GM12878 (cell line): ENCODE results near the gene PLXNB2. TPM values are rescaled to one million over a fixed set of nuclear protein-coding genes. Genes with fewer than 3 reads are reported as not detected.
A peak's percentile ranks its signal among the peaks of the same experiment; 100 is the strongest.

ENCODE experiments used
- ATAC-seq: fragments of 200-7000 bp; cut with Tn5 transposase; 3 replicates; pipeline ENCODE4 v1.9.1; 2020; ENCODE audit warnings: mild to moderate bottlenecking, moderate library complexity
- BruUV-seq: library from RNA; stranded (reverse); fragments of 400-500 nt; replicated peaks from 2 replicates; lab custom pipeline; 2021; lab: Mats Ljungman, UMichigan
- CTCF ChIA-PET: fragments of 300-600 bp; sonication (Branson Sonifier 250); formaldehyde crosslinking; extraction: SDS; loops from one replicate; lab custom pipeline; 2021; ENCODE audit warnings: inconsistent platforms; lab: Yijun Ruan, JAX
- POLR2A ChIA-PET: fragments of 350-600 bp; formaldehyde crosslinking; extraction: SDS; loops from one replicate; lab custom pipeline; 2021; ENCODE audit warnings: inconsistent platforms; lab: Charles Lee
- RAD21 ChIA-PET: fragments of 300-600 bp; sonication (Branson Sonifier 250); formaldehyde crosslinking; loops from one replicate; lab custom pipeline; 2023; ENCODE audit warnings: antibody characterized with exemption; ENCODE audit not compliant: unreplicated experiment; lab: Charles Lee
- SMC1A ChIA-PET: fragments of 300-600 bp; sonication (Branson Sonifier 250); formaldehyde crosslinking; loops from one replicate; lab custom pipeline; 2023; ENCODE audit not compliant: unreplicated experiment, uncharacterized antibody; lab: Charles Lee
- DNase-seq: peaks from one replicate; pipeline ENCODE4 v3.0.0-alpha.2; 2011; ENCODE audit warnings: low read depth, low spot score
- FAIRE-seq: peaks from 3 replicates; lab custom pipeline; 2011; peaks lifted over from hg19 to GRCh38; lab: Jason Lieb, UNC
- H2AFZ ChIP-seq: 2 replicates; pipeline ENCODE4 v1.6.0; 2011; ENCODE audit warnings: low read depth, low read length, control low read depth; ENCODE audit not compliant: control insufficient read depth
- H3K27ac ChIP-seq: 2 replicates; pipeline ENCODE4 v1.5.1; 2011; ENCODE audit warnings: control low read depth; ENCODE audit not compliant: control insufficient read depth, insufficient read depth
- H3K27me3 ChIP-seq, 2 experiments: replicated peaks in 1 of 2; 2 replicates each; pipeline versions ENCODE4 v1.6.0 to v1.6.1; 2011; ENCODE audit warnings: low read length in 1 of 2; ENCODE audit not compliant: control insufficient read depth in 2 of 2, insufficient read depth in 2 of 2
- H3K36me3 ChIP-seq, 2 experiments: 2 replicates each; pipeline ENCODE4 v1.5.1; 2011; ENCODE audit warnings: low read length in 1 of 2; ENCODE audit not compliant: control insufficient read depth in 2 of 2, insufficient read depth in 2 of 2
- H3K4me1 ChIP-seq: 2 replicates; pipeline ENCODE4 v1.6.1; 2011; ENCODE audit warnings: mild to moderate bottlenecking, low read length, moderate library complexity, mixed read lengths; ENCODE audit not compliant: control insufficient read depth, insufficient read depth
- H3K4me2 ChIP-seq: 2 replicates; pipeline ENCODE4 v1.6.0; 2011; ENCODE audit warnings: control low read depth; ENCODE audit not compliant: control insufficient read depth, insufficient read depth
- H3K4me3 ChIP-seq: fragments of 200-600 bp; sonication (generic); 2 replicates; pipeline ENCODE4 v1.5.1; 2016
- H3K79me2 ChIP-seq: 2 replicates; pipeline ENCODE4 v1.6.0; 2011; ENCODE audit warnings: low read length; ENCODE audit not compliant: control insufficient read depth, insufficient read depth
- H3K9ac ChIP-seq: 2 replicates; pipeline ENCODE4 v1.8.0; 2011; ENCODE audit warnings: low read length, control low read depth, mixed read lengths; ENCODE audit not compliant: control insufficient read depth, insufficient read depth
- H3K9me3 ChIP-seq: replicated peaks from 3 replicates; pipeline ENCODE4 v1.5.1; 2011; ENCODE audit warnings: mild to moderate bottlenecking, low read length; ENCODE audit not compliant: control insufficient read depth, insufficient read depth
- H4K20me1 ChIP-seq: 2 replicates; pipeline ENCODE4 v1.6.0; 2011; ENCODE audit not compliant: control insufficient read depth, insufficient read depth
- ASH2L ChIP-seq: fragments of 300-600, 200-600 bp; sonication (generic); IDR thresholded peaks from 2 replicates; pipeline ENCODE4 v1.6.1; 2017; ENCODE audit warnings: low read depth, mild to moderate bottlenecking, borderline replicate concordance
- BHLHE40 ChIP-seq, 2 experiments: fragments of 450-650 bp in 1 of 2; IDR thresholded peaks; 2 replicates each; pipeline ENCODE4 v1.6.1; 2011 to 2017; ENCODE audit warnings: low read depth in 2 of 2, borderline replicate concordance in 1 of 2, improper control_type of control experiment in 1 of 2, low read length in 1 of 2, mild to moderate bottlenecking in 1 of 2
- CBX5 ChIP-seq: sonication (generic); IDR thresholded peaks from 2 replicates; pipeline ENCODE4 v1.6.1; 2016; ENCODE audit warnings: low read depth, moderate library complexity, mild to moderate bottlenecking, inconsistent platforms
- FOXK2 ChIP-seq: fragments of 450-650 bp; IDR thresholded peaks from 2 replicates; pipeline ENCODE4 v1.6.1; 2017; ENCODE audit warnings: mild to moderate bottlenecking, moderate library complexity
- KAT2A ChIP-seq: conservative IDR thresholded peaks from 2 replicates; pipeline ENCODE4 v1.6.1; 2011; ENCODE audit warnings: low read depth, low read length; ENCODE audit not compliant: control insufficient read depth
- MEF2B ChIP-seq: fragments of 450-650 bp; IDR thresholded peaks from 2 replicates; pipeline ENCODE4 v1.6.1; 2018; ENCODE audit warnings: mild to moderate bottlenecking, moderate library complexity; ENCODE audit not compliant: partially characterized antibody, poor library complexity, severe bottlenecking
- RAD21 ChIP-seq: IDR thresholded peaks from 2 replicates; pipeline ENCODE4 v1.6.1; 2011; ENCODE audit warnings: mild to moderate bottlenecking, low read depth, low read length, moderate library complexity; ENCODE audit not compliant: insufficient read depth
- SMC3 ChIP-seq: IDR thresholded peaks from 2 replicates; pipeline ENCODE4 v1.6.1; 2011; ENCODE audit warnings: low read length, improper control_type of control experiment, borderline replicate concordance
- YY1 ChIP-seq: IDR thresholded peaks from 2 replicates; pipeline ENCODE4 v1.6.1; 2011; ENCODE audit warnings: low read depth, mild to moderate bottlenecking, low read length
- WGBS: methylation state at CpG from one replicate; pipeline ENCODE4 v1.1.6; 2016; ENCODE audit warnings: low lambda C conversion rate; ENCODE audit not compliant: insufficient replicate concordance, insufficient coverage; ENCODE audit errors: missing lambda C conversion rate; 5-methylcytosine and 5-hydroxymethylcytosine counted together
- in situ Hi-C: fragments of 300-500 bp; cut with MboI; formaldehyde crosslinking; loops from 9 replicates; pipeline ENCODE4 v1.14.3; 2018; ENCODE audit warnings: mixed read lengths
- intact Hi-C: fragments of 100-400 bp; cut with micrococcal nuclease; formaldehyde crosslinking; loops from one replicate; pipeline ENCODE4 v1.14.2; 2022; ENCODE audit not compliant: unreplicated experiment
- polyA plus RNA-seq, 11 experiments: library from polyadenylated mRNA; depleted of rRNA in 4 of 11; unstranded in 6 of 11; stranded (reverse) in 5 of 11; fragments of >200 nt; fragmentation: Nextera tagmentation in 4 of 11; fragmentation: Illumina TruSeq in 1 of 11; extraction: Ambion mirVana in 4 of 11; extraction: Trizol in 1 of 11; gene quantifications; 1 replicate in 1 of 11; 2 replicates in 10 of 11; pipeline versions ENCODE4 v1.2.1 to v1.2.3, GENCODE V29; 2011 to 2016; ENCODE audit warnings: inconsistent platforms in 2 of 11, missing spikeins in 2 of 11, low read depth in 1 of 11
- total RNA-seq, 4 experiments: library from RNA; depleted of rRNA in 3 of 4; stranded (reverse); fragments of >200 nt in 3 of 4; fragmentation: Illumina TruSeq in 1 of 4; extraction: Trizol in 1 of 4; gene quantifications; 2 replicates each; pipeline versions ENCODE4 v1.2.1 to v1.2.3, GENCODE V29; 2013 to 2021
- TF ChIP-seq, protein P1 (sequence below), 3 experiments: IDR thresholded peaks in 2 of 3; conservative IDR thresholded peaks in 1 of 3; 2 replicates each; pipeline ENCODE4 v1.5.1; 2011; ENCODE audit warnings: low read depth in 3 of 3, low read length in 3 of 3, mild to moderate bottlenecking in 3 of 3, control low read depth in 2 of 3, moderate library complexity in 2 of 3, inconsistent platforms in 1 of 3, mixed read lengths in 1 of 3; ENCODE audit not compliant: control insufficient read depth in 2 of 3, insufficient read depth in 1 of 3; ENCODE audit errors: extremely low read depth in 1 of 3

The PLXNB2 gene
- total and polyA plus RNA-seq, 10 of the 15 experiments (the other 5 are each of a cell fraction or from before 2014, with no cell fraction given), result 0.68 to 134 (median 41.9) TPM

DNA sequence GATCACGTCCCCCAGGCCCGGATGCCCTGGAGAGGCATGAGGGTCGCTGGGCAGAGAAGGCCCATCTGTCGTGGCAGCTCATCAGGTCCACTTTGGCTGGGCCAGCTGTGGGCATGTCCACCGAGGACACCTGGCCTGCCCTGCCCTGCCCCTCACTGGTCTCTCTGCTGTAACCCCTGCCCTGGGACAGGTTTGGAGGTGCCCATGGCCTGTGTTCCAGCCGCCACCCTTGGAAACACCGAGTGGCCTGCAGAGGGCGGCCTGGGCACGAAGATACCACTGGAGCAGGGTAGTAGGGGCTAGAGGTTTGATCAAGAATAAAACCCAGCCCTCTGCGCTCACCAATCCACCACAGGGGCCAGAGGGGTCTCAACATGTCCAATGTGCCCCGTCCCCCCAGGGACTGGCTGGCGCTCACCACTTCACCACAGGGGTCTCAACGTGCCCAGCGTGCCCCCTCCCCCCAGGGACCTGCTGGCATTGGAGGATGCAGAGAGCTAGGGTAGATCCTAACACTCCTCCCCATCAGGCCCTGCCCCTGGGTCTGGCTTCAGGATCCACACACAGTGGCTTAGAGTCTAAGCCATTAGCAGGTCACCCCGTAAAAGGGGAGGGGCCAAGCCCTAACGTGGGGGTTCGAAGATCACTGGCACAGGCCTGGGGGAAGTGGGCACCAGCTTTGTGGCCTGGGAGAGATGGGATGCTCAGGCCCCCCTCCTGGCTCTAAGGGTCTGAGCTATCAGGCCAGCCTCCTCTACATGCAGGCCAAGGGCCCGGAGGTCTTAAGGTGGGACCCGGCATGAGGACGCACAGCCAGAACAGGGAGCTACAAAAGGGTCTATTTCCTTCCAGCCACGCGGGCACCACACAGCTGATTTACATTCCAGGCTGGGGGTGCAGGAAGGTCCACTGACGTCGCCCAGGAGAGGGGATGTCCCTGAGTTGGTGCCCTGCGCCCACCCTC, 55.1 kb downstream of the PLXNB2 start:
- intact Hi-C loops (loop anchor here (1.0 to 5.0 kb wide), 3 partner anchors 90 to 440 kb away; no protein-coding TSS in a partner anchor), in situ Hi-C loops (loop anchor here (10.0 kb wide), 2 partner anchors 242 to 362 kb away; no protein-coding TSS in a partner anchor)
- DNase-seq (no peak), ATAC-seq (peak; percentile 78), FAIRE-seq (no peak)
- H3K4me3 ChIP-seq, result no peak overlapping the region
- no peaks in the 10 kb centered on the region for H3K27me3 ChIP-seq
- BruUV-seq, result no TSS peak
- H3K79me2 ChIP-seq, result peaks cover 9% of the 10 kb centered on the region
- TF ChIP-seq ASH2L (no peak), CBX5 (no peak), FOXK2 (peak; percentile 56), YY1 (peak; percentile 30; the same call in 1 of the 2 replicates), SMC3 (peak; percentile 68), RAD21 (peak; percentile 73), BHLHE40 (IDR thresholded peaks at IDR 0.05; ENCODE audit: borderline replicate concordance in 1 of 2, low read depth in 2 of 2, low read length in 1 of 2) (0 out of 4 replicates have a peak, but pooled peaks of 1 of the 2 experiments have one; percentile 21), KAT2A (no peak), MEF2B (no peak)
- TF ChIP-seq, protein P1, sequence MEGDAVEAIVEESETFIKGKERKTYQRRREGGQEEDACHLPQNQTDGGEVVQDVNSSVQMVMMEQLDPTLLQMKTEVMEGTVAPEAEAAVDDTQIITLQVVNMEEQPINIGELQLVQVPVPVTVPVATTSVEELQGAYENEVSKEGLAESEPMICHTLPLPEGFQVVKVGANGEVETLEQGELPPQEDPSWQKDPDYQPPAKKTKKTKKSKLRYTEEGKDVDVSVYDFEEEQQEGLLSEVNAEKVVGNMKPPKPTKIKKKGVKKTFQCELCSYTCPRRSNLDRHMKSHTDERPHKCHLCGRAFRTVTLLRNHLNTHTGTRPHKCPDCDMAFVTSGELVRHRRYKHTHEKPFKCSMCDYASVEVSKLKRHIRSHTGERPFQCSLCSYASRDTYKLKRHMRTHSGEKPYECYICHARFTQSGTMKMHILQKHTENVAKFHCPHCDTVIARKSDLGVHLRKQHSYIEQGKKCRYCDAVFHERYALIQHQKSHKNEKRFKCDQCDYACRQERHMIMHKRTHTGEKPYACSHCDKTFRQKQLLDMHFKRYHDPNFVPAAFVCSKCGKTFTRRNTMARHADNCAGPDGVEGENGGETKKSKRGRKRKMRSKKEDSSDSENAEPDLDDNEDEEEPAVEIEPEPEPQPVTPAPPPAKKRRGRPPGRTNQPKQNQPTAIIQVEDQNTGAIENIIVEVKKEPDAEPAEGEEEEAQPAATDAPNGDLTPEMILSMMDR (IDR thresholded peaks at IDR 0.05 in 2 of 3, conservative IDR thresholded peaks at IDR 0.05 in 1 of 3; ENCODE audit: control insufficient read depth in 2 of 3, extremely low read depth in 1 of 3, insufficient read depth in 1 of 3, low read depth in 3 of 3, low read length in 3 of 3), result peak; percentile 70 to 82 (median 77)
- H3K36me3 ChIP-seq, result peaks cover 0 to 5% of the 10 kb centered on the region in 2 experiments; a peak in 2 of 4 replicates
- POLR2A ChIA-PET, result interaction anchor here (0.6 to 2.7 kb wide), 4 partner anchors 9 to 369 kb away, joined by 3 to 15 read pairs (median 5); partner anchors contain the start of gene MAPK12
- WGBS, result 39% methylated on average over 24 of the region's 25 CpGs
- peak overlapping the region; percentile 98; the same call in 1 of the 2 replicates for H3K4me2 ChIP-seq
- H4K20me1 ChIP-seq, result no peaks in the 10 kb centered on the region
- H3K27ac ChIP-seq, result no peak overlapping the region
- SMC1A ChIA-PET, result interaction anchor here (1.0 to 1.9 kb wide), 6 partner anchors 11 to 106 kb away, joined by 3 to 5 read pairs (median 3); no protein-coding TSS in a partner anchor
- H3K9me3 ChIP-seq, result no peaks in the 10 kb centered on the region
- no peak overlapping the region for H2AFZ ChIP-seq
- RAD21 ChIA-PET, result interaction anchor here (0.6 to 3.3 kb wide), 9 partner anchors 9 to 256 kb away, joined by 3 to 26 read pairs (median 3); partner anchors contain the start of genes LMF2, MAPK12 and NCAPH2
- CTCF ChIA-PET, result interaction anchor here (0.6 to 3.0 kb wide), 14 partner anchors 9 to 369 kb away, joined by 3 to 20 read pairs (median 4); partner anchors contain the start of gene MAPK12
- no peak overlapping the region for H3K9ac ChIP-seq
- peaks cover 22% of the 10 kb centered on the region for H3K4me1 ChIP-seq
